NCI-H526 (cell line): ENCODE measurements around the gene ETNK2.
A peak's percentile ranks its signal among the peaks of the same experiment; 100 is the strongest.

ENCODE experiments used
- DNase-seq, 2 experiments: peaks; one replicate each; lab custom pipeline; 2025; lab: John Stamatoyannopoulos, UW

The ETNK2 gene

DNA sequence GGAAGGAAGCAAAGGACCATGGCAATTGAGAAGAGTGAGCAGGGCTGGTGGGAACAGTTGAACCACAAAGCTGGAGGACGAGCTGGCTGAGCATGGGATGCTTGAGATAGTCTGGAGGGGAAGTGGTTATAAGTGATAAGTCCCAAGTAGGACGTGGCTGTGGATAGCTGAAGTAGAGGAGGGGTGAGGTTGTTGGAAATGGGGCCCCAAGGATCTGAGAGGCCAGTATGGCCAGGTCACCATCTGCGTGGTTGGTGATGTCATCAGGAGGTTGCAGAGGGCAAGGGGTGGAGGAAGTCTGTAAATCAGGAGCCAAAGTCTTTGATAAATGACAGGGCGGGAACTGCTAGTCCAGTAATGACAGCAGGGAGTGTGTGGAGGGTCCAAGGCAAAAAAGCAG, 25.3 kb upstream of the ETNK2 start:
- no peak for DNase-seq

DNA sequence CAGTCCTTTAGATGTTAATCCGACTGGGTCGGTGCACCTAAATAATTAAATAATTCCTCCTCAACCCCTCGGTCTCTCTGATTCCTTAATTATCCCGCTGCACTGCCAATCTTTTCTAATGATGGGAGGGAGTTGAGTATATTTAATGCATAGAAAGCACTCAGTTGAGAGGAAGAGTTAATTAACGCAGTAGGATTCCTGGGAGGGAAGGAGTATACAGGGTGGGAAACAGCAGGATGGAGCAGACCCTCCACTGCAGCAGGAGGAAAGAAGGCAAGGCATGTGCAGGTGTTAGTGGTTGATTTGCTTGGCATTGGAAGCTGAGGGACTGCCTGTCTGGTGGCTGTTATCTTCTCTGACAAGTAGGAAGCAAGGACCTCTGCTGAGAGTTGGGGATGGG, 24.2 kb upstream of the ETNK2 start:
- no peak for DNase-seq

DNA sequence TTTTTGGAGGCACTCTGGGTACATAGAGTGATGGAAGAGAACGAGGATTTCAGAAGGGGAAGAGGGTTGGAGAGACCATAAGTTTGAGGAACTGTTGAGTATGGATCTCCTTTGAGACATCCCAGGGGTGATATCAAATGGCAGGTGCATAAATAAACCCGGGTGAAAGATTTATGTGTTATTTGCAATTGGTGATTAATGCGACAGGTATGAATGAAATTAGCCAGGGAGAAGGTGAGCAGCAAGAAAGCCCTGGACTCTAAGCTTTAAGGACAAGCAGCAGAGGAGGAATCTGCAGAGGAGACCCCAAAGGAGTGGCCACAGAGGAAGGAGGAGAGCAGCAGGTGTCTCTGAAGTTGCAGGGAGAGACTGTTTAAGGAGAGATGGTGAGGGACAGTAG, 23.1 kb upstream of the ETNK2 start:
- DNase-seq, result no peak

DNA sequence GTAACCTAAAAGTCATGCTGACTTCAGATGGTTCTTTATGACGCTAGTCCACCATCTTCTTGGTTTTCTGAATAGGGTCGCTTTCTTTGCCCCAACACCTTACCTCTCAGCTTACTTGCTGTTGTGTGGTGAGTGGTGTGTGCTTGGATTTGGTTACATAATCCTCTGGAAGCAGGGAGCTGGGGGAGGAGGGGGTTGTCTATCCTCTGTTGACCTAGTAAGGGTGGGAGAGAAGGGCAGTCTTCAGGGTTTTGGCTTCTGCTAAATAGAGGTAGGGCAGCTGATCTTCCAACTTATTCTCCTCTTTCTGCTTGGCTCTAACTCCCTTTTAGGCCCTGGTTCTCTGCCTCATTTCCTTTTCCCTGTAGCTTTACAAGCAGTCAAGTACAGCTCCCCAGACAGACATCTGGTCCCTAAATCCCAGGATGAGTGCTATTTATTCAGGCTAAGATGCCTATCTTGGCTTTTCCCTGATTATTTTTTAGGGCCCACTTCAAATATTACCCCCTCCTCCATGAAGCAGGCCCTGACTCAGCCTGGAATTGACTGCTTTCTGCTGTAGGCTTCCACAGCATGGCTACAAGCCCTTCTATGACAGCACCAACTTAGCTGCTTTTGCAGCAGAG, 20.7 kb upstream of the ETNK2 start:
- no peak for DNase-seq

DNA sequence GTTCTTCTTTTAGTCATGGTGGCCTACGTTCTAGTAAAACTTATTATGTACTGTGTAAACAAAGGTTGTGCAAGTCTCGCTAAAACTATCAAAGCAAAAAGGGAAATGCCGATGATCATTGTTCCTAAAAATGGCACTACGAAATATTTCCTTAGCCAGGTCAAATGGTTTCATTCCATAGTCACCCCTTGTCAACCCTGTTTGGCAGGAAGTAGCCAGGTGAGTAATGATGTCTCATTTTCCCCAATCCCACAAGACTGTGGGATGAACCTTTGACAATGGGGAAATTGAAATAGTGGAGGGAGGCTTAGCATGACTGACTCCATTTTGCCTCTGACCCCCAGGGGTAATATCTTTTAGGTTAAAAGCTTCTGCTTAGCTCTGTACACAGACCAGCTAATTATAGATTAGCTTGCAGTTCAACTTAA, 19.9 kb upstream of the ETNK2 start:
- no peak for DNase-seq

DNA sequence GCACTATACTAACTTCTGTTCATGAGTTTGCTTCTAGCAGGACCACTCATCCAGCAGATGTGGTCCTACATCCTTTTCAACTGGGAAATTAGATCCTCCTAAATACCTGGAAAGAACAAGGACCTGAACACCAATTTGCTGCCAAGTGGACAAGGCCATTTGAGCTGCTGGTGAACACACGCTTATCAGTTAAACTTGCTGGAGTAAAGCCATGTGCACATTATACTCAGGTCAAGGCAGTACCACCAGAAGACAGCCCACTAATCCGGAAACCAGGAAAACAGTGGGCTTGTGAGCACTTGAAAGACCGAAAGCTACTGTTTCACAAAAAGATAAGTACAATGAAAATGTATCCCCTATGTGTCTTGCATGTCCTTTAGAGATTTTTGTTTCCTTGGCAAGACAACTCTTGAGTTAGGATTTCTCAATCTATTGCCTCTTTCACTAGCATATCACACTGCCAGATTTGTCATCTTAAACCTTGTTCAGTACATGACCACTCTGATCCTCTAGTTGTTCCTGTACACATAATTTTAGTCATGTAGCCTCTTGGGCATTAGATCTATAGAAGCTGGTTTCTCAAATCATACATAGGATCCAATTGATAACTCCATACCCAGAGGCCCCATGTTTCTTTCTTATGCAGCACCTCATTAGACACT, 18.8 kb upstream of the ETNK2 start:
- DNase-seq, result no peak

DNA sequence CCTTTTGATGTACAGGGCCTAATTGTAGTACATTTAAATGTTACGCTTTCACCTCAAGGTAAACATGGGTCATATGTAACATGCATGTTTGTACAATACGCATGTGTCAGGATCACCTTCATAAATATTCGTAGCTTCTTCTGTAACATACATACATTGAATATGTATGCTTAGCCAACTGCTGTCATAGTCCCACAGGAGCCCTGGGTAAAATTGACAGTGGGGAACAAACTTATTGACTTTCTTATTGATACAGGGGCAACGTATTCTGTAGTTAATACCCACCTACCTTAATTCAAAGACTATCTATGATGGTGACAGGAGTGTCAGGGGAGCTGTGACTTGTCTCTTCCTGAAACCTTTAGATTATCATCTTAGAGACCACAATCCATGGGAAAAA, 18.0 kb upstream of the ETNK2 start:
- no peak for DNase-seq

DNA sequence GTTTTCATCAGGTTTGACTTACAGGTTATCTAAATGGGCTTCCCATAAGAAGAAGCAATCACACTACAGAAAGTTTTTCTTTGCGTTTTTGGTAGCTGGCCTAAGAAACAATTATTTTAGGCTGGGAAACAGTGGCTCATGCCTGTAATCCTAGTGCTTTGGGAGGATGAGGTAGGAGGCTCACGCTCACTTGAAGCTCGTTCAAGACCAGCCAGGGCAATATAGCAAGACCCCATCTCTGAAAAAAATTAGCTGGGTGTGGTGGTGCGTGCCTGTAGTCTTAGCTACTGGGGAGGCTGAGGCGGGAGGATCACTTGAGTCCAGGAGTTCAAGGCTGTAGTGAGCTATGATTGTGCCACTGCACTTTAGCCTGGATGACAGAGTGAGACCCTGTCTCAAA, 15.9 kb upstream of the ETNK2 start:
- no peak for DNase-seq

DNA sequence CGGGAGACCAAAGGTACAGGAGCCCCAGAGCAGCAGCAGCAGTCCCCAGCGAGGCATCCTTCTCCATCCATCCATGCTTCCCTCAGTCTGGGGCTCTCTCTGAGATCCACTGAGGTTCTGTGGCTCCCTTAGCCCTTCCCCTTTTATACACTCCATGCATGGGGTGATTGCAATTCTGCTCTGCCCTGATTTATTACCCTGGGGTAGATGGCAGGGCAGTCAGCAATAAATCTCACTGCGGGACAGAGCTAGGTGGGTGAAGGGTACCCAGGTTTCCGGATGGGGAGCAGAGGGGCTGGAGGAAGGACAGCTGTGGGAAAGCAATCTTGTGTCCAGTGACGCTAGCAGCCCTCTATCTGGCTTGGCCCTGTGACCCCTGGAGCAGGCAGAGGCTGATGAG, 14.4 kb upstream of the ETNK2 start, which contains the start of gene REN:
REN (minus strand) TSS at position 119 of the 400 bp plus-strand sequence; CDS start at position 75, 44 bp downstream.
- no peak for DNase-seq

DNA sequence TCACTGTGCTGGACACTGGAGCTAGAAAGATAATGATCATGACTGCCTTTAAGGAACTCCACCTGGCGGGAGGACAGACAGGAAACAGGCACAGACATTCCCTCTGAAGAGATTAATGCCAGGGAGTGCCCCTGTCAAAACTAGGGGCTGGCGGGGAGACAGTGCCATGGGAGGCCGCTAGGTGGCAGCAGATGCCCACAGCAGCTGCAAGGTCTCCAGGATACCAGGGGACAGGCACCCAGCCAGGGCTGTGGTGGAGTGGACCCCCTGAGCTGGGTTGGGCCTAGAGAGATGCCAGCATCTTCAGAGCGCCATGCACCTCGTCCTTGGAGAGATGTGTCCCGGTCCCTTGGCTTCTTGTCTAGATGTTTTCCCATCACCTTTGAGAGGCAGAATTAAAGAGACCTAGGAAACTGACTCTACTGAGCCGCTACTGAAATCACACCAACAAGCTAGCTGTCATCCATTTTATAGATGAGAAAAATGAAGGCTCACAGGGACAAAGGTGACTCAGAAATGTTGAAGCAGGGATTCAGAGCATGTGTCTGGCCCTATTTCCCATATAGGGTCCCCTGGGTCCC, 10.7 kb upstream of the ETNK2 start:
- DNase-seq, result peak; percentile 72 to 85

DNA sequence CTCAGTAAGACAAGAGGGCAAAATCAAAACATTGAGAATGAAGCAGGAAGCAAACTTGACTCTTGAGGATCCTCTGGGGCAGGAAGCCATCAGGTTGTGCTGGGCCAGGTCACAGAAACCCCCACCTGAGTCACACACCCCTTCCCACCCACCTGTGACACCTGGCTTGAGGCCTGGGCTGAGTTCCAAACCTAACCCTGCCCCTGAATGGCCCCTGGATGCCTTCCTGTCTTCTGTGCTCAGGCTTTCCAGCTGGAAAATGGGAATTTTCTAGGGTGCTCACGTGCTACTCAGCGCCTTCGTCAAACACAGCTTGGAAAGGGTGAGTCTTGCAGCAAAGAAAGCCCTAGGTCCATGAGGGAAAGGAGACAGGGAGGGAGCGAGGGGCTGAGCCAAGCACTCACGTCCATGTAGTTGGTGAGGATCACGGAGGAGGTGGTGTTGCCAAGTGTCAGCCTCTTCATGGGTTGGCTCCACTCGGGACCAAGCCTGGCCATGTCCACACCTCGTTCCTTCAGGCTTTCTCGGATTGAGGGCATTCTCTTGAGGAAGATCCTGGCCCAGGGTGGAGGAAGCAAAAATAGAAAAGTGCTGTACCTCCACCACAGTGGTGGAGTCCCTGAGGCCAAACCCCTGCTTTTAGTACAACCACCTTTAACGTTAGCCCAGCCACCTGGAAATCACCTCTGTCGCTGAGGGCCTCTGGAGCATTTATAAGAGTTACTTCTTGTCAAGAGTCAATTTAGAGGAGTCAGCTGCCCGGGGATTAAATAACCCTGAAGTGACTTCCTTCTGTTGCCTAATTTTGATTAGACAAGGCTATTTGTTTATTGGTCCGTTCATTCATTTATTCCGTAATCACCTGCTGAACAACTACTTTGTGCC, 10.0 kb upstream of the ETNK2 start:
- no peak for DNase-seq

DNA sequence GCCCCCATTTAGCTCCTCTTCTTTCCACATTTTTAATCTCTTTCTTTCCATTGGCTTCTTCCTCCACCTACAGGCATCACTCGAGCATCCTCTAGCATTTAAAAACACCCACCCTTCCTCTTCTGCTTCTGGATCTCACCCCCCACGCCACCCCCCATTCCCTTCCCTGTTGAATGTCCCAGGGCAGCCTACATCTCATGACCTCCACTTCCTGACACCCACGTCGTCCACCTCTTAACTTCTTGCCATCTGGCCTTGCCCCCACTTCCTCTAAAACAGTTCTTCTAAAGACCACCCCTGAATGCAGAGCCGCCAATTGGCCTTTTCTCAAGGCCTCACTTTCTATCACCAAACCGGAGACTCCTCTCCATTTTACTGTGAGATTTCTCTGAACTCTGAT, 6.1 kb upstream of the ETNK2 start:
- DNase-seq, result no peak

DNA sequence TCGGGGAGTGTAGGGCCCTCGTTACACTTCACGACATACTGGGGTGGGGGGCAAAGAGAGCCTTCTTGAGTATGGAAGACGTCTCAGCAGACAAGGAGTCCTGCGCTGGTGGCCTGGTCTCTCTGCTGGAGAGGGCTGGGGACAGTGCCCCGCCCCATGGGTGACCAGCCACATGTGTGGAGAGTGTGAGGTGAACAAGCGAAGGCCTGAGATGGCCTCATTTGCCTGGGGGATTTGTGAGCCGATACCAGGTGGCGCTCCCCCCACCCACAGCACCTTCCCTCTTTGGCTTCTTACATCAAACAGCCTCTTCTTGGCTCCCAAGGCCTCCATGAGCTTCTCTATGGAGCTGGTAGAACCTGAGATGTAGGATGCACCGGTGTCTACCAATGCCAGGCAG, 4.0 kb upstream of the ETNK2 start:
- DNase-seq, result no peak

DNA sequence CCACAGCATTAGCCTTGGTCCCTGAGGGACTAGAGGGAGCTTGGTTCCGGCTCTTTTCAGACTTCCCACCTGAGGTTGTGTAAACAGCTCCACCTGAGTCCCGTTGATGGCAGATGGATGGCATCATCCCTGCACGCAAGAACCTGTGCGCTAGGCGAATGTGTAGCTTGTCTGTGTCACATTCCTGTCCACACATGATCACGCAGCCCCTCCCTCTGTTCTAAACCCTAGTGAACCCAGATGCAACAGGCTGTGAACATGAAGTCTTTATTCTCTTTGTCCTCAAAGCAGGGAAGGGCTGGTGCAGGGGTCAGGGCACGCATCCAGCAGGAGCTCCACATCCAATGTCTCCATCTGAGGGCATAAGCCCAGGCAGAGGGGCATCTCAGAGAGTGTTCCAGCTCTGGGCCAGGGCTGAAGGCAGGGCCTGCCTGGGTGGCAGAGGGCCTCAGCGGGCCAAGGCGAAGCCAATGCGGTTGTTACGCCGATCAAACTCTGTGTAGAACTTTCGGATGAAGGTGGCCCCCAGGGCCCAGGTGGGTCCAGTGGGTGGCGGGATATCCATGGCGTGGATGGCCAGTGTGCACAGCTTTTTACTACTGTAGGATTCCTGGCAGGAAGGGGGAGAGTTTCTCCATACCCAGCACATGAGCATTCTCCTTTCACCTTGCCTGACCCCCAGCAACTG, 2.9 kb upstream of the ETNK2 start:
- DNase-seq, result no peak

DNA sequence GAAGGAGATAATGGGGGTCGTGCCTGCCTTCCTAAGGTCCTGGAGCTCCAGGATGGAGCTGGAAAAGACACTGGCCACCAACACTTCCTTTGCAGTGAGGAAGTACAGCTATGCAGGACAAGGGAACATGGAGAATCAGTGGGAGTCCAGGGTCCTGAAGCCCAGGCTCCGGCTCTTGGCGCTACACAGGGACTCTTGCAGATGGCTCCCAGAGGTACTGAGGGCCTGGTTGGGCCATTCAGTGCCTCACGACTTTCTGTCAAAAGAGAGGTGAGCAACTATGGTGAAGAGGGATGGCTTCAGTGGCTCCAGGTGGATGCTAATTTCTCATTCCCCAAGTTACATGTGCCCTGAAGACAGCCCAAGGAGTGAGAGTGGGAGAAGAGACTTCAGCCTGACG, 1.8 kb upstream of the ETNK2 start:
- DNase-seq, result no peak

DNA sequence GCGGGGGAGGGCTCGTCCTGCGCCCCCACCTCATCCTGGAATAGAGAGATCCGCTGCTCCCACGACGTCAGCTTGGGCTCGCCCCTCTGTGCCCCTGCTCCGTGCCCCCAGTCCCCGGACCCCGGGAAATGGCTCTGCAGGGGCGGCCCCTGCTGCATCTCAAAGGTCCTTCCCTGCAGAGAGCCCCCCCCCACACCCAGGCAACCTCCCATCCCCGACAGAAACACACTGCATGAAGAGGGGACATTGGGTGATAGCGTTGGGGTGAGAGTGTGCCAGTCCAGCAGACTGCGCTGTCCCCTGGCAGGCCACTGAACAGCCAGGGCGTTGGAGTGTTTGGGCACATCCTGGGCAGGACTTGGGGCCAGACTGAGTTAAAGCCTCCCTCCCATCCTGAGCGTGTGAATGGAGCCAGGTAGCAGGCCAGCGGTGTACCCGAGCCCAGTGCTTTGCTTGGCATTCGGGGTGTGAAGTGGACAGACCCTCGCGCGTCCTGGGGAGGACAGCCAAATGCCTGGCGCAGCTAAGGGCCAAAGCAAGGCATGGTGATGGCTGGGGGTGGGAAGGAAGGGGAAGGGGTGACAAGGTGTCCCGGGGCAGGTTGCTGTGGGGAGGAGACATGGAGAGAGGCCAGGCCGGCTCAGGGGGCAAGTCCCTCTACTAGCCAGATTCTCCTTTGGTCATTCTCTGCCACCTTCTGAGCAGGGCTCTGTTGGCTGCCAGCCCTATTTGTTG, 633 bp upstream of the ETNK2 start:
- peak in 1 of 2 experiments; percentile 47 for DNase-seq

DNA sequence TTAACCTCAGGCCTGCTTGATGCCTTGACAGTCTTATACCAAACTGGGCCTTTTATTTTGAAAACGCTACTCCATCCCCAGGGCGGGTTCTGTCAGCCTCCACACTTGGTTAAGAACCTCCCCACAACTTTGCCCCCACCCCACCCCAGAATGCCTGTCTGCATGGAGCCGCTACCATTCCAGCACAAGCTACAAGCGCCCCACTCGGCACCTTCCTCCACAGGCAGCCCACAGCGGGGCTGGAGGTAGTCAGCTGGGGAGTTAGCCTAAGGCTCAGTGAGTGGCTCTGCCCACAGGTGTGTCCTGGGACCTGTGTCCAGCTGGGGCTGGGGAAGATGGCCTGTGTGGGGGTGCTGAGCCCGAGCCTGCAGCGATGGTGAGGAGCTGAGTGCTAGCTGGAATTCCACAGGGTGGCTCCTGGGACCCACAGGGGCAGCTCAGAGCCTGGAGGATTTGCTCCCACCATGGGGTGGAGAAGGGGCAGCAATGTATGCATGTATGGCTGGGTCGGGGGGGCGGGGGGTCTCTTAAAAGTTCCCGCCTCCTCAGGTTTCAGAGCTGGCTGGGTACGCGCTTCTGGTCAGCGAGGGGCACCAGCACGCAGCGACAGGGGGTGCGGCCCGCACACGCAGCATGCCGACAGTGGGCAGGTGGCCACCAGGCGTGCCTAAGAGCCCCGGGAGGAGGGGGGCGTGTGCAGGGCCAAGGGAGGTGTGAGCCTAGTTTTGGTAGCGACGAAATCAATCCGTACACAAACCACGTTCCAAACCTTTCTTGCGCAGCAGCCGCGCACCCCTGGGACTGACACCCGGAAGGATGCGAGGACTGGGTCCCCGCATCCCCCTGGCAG, 917 bp downstream of the ETNK2 start:
- peak in 1 of 2 experiments; percentile 61 for DNase-seq

DNA sequence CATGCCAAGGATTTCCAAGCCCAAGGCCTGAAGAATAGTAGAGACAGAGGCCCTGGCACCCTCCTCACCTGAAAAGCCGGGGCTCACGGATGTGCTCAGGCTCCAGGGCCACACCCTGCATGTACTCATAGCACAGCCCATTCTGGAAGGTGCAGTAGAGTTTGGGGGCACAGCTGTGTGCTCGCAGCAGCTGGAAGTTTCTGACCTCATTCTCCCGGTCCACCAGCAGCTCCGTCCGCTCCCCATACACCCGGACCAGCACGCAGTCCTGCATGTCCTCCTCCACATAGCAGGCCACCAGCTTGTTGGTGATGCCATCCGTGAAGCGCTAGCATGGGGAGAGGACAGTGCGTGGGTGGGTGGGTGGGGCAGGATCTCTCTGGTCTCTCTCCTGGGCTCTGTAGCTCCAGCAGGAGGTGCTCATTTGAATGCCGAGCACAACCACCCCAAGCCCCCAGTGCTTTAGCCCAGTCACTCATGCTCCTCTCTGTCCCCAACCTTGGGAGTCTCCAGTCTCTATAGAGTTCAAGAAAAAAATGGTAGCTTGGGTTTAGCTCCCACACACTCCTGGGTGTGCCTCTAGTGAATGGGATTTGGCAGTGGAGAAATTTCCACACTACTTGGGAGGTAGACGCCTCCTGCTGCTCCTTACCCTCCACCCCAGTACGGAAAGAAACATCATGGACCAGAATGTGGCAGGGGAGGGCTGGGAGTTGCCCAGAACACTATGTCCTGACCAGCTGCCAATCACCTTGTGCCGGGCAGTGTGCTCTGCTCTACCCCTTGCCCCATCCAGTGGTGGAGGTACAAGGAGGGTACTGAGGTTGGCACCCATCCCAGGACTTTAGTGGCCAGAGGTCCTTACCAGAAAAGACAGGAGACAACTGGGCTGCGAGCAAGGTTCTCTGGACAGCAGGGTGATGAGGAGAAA, 1.9 kb downstream of the ETNK2 start:
- DNase-seq, result no peak

DNA sequence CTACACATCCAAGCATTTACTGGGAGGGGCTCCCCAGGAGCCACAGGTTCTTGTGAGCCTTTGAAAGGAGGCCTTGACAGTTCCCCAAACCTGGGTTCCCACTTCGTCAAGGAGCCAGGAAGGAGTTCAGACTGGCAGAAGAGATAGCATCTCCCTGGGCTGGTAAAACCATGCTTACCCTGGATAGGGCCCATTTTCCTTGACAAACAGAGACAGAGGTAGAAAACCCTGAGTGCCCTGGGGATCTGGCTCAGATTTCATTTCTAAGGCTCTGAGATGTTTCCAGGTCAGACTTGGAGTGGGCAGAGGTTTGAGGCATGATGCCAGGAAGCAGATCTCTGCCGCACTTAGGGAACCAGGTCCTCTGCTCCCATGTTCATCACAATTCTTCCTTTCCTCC, 2.7 kb downstream of the ETNK2 start:
- no peak for DNase-seq
